Right kidney (tissue), 9 donors: ENCODE results near the gene TMPRSS11E.
"Not testable (repeated sequence)": the region's sequence is repeated elsewhere in the genome, so short reads cannot be mapped to it uniquely, and the experiment has no call there.

Experiments used
- DNase-seq: peaks from one replicate; pipeline ENCODE4 v3.0.0-alpha.2; 2016
- long read RNA-seq, 8 donors: transcript quantifications; one replicate each; lab custom pipeline, GENCODE V29; 2026

TMPRSS11E gene, protein sequence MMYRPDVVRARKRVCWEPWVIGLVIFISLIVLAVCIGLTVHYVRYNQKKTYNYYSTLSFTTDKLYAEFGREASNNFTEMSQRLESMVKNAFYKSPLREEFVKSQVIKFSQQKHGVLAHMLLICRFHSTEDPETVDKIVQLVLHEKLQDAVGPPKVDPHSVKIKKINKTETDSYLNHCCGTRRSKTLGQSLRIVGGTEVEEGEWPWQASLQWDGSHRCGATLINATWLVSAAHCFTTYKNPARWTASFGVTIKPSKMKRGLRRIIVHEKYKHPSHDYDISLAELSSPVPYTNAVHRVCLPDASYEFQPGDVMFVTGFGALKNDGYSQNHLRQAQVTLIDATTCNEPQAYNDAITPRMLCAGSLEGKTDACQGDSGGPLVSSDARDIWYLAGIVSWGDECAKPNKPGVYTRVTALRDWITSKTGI
- long read RNA-seq, donor 1 = 0 reads
- long read RNA-seq, donor 2 = 0 reads
- long read RNA-seq, donor 3 = 0 reads
- long read RNA-seq, donor 4 = 0 reads
- long read RNA-seq, donor 5 = 0 reads
- long read RNA-seq, donor 6 = 0 reads
- long read RNA-seq, donor 7 = 0 reads
- long read RNA-seq, donor 8 = 0 reads

- DNase-seq = no peak
Observed at GRCh38 chr4:68447201-68447600, at the start of gene TMPRSS11E. Gene TMPRSS11E, plus strand, starts transcription at chr4:68447463. Its CDS starts 50 bp downstream, at chr4:68447513.

- no peak for DNase-seq
Observed at GRCh38 chr4:68399306-68399705, 48.0 kb upstream of the TMPRSS11E start.

GRCh38 chr4:68401231-68401630 lies 46.0 kb upstream of the TMPRSS11E start:
- DNase-seq = no peak

DNA sequence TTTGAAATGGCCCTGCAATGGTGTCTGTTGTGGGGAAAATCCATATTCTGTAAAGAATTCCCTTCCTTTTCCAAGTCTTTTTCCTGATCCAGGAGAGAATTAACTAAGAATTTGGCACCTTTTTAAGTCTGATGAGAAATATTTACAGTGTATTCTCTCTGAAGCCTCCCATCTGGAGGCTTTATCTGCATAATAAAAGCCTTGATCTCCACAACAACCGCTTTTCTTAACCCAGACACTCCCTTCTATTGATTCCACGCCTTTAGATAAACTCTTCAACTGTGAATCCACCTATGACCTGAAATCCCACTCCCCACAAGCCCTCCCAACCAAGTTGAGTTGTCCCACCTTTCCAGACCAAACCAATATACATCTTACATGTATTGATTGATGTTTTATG lies 43.1 kb upstream of the TMPRSS11E start:
- DNase-seq = no peak

GRCh38 chr4:68405718-68406478 lies 41.4 kb upstream of the TMPRSS11E start:
- DNase-seq = not testable (repeated sequence)

GRCh38 chr4:68406479-68406859 lies 40.8 kb upstream of the TMPRSS11E start:
- no peak for DNase-seq

DNA sequence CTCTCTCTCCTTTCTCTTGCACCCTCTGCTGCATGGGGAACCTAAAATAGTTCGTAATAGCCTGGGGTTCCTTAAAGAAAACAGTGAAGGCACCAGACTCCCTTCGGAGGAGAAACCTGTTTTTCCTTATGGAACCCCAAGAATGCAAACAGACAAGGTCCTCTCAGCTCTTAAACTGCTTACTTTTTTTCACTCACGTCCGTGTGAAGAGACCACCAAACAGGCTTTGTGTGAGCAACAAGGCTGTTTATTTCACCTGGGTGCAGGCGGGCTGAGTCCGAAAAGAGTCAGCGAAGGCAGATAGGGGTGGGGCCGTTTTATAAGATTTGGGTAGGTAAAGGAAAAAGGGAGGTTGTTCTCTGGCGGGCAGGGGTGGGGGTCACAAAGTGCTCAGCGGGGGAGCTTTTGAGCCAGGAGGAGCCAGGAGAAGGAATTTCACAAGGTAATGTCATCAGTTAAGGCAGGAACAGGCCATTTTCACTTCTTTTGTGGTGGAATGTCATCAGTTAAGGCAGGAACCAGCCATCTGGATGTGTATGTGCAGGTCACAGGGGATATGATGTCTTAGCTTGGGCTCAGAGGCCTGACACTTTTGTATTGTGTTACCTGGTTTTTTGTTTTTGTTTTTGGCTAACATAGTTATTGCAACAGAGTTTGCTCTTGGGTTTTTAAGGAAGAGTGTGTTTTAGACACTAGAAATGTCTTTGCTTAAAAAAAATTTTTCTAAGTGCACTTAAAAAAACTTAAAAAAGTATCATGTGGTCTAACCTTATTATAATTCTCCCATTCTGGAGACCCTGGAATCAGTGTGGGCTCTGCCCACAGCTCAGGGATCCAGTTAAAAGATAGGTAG lies 40.0 kb upstream of the TMPRSS11E start:
- DNase-seq = not testable (repeated sequence)

DNA sequence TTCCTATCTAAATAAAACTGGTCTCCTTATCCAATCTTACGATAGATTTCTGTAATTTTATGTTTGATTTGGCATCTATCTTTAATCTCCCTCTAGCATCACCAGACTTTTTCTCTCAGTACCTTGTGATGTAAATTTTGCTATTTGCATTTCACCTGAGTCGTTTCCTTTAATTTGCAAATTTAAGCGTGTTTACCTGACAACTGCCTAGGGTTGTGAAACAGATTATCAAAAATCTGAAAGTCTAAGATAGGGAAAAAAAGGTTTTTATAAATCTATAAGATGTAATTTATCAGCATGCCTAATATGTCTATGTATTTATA lies 39.4 kb upstream of the TMPRSS11E start:
- no peak for DNase-seq

DNA sequence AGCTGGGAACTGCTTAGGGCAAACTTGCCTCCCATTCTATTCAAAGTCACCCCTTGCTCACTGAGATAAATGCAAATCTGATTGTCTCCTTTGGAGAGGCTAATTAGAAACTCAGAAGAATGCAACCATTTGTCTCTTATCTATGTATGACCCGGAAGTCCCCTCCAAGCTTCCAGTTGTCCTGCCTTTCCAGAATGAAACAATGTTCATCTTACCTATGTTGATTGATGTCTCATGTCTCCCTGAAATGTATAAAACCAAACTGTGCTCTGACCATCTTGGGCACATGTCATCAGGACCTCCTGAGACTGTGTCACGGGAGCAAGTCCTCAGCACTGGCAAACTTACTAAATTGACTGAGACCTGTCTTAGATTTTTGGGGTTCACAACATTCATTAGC lies 37.1 kb upstream of the TMPRSS11E start:
- no peak for DNase-seq

DNA sequence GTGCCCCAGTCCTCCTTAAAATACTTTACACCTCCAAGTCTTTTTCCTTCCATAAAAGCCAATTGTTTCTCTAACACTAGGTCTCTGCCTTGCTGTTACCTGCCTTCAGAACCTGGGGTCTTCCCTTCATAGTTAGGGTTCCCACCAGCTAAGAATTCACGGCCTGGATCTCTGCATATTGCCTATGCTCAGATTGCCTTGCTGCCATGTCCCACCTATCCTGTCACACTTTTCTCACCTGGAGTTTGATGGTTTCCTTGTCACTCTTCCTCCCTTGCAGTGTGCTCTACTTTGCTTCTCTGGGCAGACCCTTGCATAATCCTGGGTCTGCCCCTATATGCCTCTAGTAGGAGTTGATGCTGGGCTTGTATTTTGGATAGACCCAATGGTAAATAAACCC lies 36.6 kb upstream of the TMPRSS11E start:
- no peak for DNase-seq

DNA sequence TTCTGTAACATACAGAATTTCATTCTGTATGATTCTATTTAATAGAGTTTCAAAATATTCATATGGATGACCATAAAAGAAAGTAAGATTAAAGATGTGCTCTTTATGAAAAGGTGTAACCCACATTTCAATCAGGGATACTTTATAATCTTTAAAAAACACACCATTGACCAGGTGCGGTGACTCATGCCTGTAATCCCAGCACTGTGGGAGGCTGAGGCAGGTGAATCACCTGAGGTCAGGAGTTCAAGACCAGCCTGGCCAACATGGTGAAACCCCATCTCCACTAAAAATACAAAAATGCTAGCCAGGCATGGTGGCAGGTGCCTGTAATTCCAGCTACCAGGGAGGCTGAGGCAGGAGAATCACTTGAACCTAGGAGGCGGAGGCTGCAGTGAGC lies 35.2 kb upstream of the TMPRSS11E start:
- DNase-seq = not testable (repeated sequence)

DNA sequence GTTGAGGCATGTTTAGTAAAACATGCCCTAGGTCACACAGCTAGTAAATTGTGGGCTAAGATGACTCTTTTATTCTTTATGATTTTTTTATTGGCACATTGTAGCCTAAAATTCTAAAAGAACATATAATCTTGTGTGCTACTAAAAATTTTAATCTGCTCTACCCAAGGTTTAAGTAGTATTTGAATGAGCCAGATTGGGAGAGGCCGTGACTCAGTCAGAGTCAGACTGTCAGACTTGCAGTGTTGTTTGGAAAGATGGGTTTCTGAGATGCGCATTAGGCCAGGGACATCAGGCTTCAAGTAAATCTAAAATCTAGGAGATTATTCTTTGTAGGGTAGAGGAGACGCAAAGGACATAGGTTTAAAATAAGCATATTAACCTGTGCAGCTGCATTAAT lies 30.7 kb upstream of the TMPRSS11E start:
- no peak for DNase-seq

DNA sequence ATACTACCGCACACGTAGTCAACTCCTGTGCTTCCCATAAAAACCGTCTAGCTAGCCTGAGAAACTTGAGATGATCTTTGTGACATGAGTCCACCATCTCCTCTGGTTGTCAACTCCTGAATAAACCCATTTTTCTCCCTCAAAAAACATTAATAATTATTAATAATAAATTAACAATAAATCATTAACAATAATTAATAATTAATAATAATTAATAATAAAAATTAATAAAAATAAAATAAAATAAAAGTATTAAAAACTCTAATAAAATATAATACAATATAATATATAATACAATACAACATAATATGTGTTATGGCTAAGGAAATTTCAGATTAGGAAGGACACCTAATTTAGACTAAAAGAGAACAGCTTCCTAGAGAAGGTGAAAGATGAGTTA lies 20.7 kb upstream of the TMPRSS11E start:
- DNase-seq = no peak

GRCh38 chr4:68430337-68430736 lies 16.9 kb upstream of the TMPRSS11E start:
- no peak for DNase-seq

- DNase-seq = no peak
Observed at GRCh38 chr4:68432320-68432719, 14.9 kb upstream of the TMPRSS11E start.

- DNase-seq = no peak
Observed at GRCh38 chr4:68433582-68433981, 13.7 kb upstream of the TMPRSS11E start.

GRCh38 chr4:68434277-68434676 lies 13.0 kb upstream of the TMPRSS11E start:
- no peak for DNase-seq

GRCh38 chr4:68434836-68435235 lies 12.4 kb upstream of the TMPRSS11E start:
- DNase-seq = no peak

DNA sequence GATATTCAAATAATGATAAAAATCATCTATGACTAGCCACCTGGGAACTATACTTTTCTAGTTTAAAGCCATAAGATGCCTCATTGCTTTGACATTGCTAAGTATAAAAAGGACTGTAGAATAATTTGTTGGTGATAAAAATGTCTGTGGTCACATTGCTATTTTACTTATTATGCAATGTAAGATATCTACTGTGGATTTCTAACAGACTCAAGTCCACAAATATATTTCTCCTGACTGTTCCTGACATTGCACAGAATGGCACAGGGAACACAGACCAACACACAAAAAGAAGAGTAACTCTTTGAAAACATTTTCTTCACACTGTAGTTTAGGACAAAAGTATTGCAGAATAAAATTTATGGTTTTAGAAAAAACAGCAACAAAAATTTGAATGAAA lies 2.2 kb upstream of the TMPRSS11E start:
- DNase-seq = no peak

DNA sequence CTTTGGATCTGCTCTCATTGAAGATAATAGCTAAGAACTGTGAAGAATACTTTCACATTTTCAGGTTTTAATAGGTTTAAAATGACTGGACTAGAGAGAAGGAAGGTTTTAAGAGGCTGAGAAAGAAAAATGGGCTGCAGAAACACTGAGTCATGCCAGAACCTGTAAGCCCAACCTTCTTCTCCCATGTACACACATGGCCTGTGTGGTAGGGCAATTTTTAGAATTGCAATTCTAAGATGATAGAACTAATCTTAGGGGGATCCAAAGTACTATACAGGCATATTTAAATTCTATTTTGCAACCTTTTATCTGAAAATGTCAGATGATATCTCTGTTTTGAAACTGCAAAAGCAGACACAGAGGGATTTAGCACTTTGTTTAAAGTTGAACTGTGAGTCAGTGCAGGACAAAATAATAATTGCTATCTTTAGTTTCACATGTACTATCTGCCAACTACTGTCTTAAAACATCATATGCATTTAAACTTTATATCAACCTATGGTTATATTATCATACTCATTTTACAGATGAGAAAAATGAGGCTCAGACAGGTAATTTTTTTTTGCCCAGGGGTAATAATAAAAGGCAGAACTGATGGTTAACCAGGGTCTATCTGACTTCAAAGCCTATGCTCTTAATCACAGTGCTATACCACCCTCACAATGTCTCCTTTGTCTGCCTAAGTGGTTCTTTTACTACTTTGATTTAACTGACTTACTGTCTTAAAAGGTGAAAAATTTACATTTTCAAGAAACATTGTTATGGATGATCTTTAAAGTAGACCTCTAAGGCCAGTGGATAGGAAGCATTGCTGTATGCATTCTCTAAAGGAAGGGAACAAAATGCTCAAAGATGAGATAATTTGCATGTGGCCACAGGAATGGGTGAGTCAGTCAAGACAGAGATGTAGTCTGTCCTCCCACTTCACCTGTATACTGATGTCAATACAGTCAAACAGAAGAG lies 4.3 kb downstream of the TMPRSS11E start:
- no peak for DNase-seq

- DNase-seq = no peak
Observed at GRCh38 chr4:68460085-68460484, 12.8 kb downstream of the TMPRSS11E start.
